HG02973 (cell line): Measurements from ENCODE around the gene INTS3.
A peak's percentile ranks its signal among the peaks of the same experiment; 100 is the strongest.

Experiments
- ATAC-seq: cut with Tn5 transposase; IDR thresholded peaks from one replicate; pipeline ENCODE4 v1.9.1; 2021; ENCODE audit warnings: moderate library complexity; ENCODE audit not compliant: unreplicated experiment

The INTS3 gene

GRCh38 chr1:153793261-153793972, 65.6 kb downstream of the INTS3 start:
- no peak for ATAC-seq

DNA sequence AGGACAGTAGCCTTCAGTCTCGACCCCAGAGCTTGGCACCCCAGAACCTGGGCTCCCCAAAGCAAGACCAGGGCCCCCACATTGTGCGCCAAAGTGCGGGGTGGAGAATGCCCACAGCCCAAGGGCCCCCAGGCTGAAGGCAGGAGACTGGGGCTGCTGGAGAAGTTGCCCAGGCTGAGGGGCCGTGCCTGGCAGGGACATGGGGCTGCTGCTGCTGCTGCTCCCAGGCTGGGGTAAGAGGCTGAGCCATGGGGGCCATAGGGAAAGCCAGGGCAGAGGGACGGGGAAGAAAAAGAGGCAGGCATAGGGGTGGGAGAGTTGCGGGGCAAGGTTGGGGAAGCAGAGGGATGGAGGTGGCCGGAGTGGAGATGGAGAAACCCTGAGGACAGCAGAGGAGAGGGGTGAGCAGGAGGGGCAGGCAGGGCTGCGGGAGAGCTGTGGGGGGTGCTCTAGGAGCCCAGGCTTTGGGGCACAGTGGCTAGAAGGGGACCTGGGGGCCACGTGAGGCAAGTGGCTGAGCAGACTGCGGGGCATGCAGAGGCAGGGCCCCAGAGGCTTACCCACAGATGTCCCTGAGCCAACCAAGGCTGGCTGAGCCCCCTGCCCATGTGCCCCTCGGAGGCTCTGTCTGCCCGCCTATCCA, 66.2 kb downstream of the INTS3 start:
- no peak for ATAC-seq

- ATAC-seq = no peak
Measured at GRCh38 chr1:153794624-153795329, 66.9 kb downstream of the INTS3 start.

DNA sequence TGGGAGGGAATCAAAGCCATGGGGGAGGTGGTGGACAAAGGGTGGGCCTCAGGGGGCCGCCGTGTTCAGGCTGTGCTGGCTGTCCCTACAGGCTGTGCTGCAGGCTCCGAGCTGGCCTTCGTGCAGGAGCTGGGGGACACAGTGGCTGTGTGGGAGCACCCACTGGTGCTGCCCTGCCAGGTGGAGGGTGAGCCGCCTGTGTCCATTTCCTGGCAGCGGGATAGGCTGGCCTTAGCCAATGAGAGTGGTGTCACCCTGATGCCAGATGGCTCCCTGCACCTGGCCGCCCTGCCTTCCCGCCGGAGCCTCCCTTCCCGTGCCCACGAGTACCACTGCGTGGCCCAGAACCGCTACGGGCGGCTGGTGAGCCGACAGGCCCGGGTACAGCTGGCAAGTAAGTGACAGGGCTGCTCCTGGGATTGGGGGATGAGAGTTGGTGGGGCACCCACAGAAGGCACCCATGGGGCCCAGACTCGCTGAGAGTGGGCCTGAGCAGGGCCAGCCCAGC, 67.5 kb downstream of the INTS3 start:
- no peak for ATAC-seq

DNA sequence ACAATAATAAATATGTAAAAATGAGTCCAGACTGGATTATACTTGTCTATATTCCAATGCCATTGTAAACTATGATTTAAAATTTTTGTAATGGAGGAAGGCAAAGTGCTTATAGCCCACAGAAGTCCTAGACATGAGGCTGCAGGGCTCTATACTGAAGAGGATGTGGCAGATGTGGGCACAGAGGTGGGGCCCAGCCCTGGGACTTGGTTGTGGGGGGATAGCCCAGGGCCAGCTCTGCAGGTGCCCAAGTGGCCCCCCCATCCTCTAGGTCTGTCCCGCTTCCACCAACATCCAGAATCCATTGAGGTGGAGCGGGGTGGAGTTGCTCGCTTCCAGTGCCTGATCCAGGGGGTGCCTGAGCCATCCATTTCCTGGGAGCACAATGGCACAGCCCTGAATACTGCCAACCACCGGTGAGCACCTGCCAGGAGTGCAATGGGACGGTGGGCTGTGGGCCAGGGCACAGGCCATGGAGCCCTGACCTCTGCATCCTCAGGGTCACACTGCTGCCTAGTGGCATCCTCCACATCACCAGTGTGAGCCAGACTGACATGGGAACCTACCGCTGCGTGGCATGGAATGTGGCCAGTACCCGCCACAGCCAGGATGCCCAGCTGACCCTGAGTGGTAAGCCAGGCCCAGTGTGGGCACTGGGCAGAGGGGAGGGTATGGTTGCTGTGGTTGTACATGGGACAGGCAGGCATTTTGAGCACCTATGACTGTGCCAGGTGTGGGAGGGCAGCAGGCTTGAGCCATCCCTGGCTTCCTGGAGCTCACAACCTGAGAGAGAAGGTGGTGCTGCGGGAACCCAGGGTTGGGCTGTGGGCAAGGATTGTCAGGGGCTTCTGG, 68.3 kb downstream of the INTS3 start:
- ATAC-seq = no peak

GRCh38 chr1:153796786-153797659, 69.2 kb downstream of the INTS3 start:
- no peak for ATAC-seq

DNA sequence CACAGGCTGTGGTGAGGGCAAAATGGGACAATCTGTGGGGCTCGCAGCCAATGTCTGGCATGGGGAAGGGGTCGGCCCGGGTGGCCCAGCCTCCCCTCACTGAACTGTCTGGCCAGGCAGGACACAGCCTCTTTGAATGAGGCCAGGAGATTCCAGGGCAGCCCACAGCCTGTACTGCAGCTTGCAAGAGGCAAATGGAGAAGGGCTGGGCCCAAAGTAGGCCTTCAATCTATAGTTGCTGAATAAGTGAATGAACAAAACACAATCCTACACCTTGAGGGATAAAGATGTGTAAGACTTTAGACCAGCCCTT, 70.6 kb downstream of the INTS3 start:
- no peak for ATAC-seq

DNA sequence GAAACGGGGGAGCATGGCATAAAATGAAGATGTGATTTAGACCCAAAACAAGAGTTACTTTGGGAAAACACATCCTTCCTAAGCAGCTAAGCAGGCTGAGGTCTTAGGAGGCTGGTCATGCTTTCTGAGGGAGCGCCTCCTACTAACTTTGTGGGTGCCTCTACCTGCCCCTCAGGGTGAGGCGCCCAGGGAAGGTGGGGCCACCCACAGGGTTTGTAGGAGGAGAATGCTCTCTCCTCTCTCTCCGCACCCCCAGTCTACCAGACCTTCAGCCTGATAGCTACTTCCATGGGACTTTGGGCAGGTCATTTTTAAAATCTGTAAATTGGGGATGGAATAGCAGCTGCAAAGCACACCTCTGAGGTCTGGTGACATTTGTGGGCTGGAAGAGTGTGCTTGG, 71.2 kb downstream of the INTS3 start:
- ATAC-seq = no peak

GRCh38 chr1:153799566-153800465, 72.0 kb downstream of the INTS3 start:
- no peak for ATAC-seq

- ATAC-seq = no peak
Measured at GRCh38 chr1:153800516-153800915, 72.7 kb downstream of the INTS3 start.

DNA sequence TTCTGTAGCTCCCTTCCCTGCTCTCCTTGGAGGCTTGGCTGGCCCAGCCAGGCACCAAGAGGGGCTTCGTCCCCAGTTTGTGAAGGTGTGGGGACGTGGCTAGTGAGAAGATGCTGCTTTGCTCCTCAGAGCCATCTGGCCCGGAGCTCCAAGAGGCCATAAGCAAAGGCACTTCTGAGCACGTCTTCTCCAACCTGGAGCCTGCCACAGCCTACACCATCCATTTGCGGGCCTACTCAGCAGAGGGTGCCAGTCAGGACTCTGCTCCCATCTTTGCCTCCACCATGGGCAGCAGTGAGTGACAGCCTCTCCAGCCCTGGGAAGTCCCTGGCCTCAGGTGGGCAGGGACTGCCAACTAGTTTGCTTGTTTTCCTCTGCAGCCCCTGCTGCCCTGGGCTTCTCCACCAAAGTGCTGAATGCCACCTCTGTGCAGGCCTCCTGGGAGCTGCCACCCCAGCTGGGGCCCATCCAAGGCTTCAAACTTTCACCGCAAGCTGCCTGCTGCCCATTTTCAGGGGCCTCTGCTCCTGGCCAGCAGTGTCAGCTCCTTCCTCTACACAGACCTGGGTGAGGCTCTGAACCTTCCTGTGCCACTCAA, 73.3 kb downstream of the INTS3 start:
- no peak for ATAC-seq

DNA sequence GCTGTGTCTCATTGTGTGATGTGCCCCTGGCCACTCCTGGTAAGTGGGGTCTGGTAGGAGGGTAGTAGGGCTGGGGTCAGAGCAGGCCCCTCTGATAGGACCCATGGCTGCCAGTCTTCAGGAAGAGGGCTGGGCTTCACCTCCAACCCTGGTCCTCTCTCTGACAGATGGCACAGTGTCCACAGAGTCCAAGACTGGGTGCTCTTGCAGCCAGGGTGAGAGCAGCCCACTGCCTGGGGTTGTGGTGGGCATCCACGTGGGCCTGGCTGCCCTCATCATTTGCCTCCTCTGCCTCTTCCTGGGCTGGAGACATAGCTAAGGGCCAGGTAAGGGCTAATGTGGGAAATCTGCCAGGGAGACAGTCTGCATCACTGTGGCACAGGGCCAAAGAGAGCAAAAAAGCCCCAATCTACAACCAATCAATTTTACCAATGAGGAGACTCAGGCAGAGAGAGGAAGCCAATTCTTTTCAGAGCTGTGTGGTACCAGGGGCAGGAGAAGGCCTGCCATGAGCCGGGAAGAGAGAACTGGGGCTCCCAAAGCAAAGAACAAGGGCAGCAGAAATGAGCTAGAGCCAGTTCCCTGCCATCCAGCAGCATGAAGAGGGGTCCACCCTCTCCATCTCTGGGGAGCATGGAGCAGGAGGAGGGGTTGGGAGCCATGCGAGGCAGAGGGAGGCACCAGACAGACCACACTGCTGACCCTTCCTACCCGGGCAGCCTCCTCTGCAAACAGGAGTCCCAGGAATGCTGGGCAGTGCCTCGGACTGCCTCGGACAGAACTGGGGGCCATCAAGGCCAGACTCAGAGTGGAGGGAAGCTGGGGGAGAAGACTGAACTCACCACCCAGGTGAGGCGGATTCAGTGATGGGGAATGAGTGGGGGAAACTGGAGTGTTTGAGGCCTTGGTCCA, 74.2 kb downstream of the INTS3 start:
- no peak for ATAC-seq

GRCh38 chr1:153803470-153804056, 75.7 kb downstream of the INTS3 start:
- no peak for ATAC-seq

DNA sequence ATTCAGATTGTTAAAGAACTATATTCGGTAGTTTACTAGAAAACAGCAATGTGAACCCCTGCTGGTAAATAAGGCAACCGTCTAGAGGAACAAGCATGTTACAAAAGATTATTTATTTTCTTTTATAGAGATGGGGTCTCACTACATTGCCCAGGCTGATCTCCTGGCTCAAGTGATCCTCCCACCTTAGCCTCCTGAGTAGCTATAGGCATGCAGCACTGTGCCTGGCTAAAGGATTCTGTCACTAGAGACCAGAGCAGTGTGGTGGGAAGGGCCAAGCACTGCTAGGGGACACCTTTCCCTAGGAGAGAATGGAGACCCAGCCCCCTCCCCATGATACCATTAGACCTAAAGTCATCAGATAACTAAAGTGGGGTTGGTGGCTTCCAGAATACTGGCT, 76.3 kb downstream of the INTS3 start:
- no peak for ATAC-seq

DNA sequence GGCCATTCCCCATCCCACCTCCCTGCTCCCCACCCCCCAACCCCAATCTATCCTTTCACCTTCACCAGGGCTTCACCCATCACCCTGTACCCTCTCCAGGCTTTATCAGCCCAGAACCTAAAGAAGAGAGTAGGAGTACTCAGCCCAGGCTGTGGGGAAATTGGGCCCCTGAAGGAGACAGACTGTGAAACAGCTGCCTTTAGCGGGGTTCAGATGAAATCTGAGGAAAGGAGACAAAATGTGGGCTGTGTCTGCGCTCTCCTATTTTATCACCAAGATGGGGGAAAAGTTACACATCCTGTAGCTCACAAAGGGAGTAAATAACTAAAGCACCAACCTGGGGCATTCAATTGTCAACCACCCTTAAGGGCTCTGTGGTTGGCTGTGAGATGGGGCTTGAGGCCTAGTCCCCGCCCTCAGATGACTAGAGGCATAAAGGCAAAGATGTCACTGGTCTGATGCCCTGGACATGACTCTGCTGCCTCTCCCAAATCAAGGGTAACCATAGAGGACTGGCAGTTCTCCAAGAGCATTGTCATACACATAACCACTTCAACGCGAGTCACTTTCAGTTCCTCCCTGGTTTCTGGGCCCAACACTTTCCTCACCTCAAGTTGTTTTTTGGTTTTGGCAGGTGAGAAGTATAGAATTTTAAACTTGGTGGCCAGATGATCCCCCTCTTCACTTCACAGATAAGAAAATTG, 77.3 kb downstream of the INTS3 start:
- peak; percentile 85 for ATAC-seq

DNA sequence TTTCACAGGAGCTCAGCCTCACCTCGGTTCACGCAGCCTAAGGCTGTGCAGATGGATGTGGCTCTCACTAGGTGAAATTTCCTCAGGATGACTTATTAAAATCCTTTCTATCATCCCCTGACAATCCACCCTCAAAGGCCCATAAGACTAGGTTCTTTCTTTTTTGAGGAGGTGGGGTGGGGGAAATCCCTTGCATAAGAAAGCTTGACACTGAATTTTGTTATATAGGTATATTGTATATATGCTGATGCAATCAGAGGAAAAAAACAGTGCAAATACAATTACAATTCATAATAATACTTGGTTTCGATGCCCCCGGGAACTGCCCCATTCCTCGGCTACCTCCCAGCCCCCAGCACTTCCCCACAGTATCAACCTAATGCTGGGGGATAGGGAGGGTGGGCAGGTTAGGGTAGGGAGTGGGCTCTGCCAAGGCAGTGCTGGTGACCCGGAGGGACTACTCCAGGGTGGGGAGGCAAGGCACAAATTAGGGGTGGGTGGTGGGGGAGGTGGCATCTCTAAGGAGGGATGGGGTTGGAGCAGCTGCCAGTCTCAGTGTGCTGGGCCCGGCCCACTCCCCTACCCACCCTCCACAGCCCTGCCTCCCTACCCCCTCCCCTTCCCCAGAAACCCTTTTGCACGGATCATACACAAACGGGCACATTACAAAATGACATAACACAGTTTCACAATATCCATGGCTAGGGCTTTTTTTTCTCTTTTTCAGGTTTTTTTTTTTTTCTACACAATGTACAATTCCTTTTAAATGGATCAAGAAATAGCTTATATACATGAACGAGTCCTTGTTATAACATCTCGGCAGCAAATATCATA, 78.3 kb downstream of the INTS3 start:
- ATAC-seq = no peak
